Retinal pigment epithelial cell (primary cell): ENCODE results near the gene DRC7.

Experiments
- DNase-seq: peaks from one replicate; pipeline ENCODE4 v3.0.0-alpha.2; 2010; ENCODE audit warnings: low read depth
- H3K4me3 ChIP-seq: 2 replicates; pipeline ENCODE4 v1.5.1; 2011; ENCODE audit warnings: mild to moderate bottlenecking, low read length, control low read depth, moderate library complexity
- TF ChIP-seq, protein P1 (sequence below): conservative IDR thresholded peaks from 2 replicates; pipeline ENCODE4 v1.5.1; 2011; ENCODE audit warnings: low read depth, low read length, control low read depth, inconsistent platforms

DRC7 gene

DNA sequence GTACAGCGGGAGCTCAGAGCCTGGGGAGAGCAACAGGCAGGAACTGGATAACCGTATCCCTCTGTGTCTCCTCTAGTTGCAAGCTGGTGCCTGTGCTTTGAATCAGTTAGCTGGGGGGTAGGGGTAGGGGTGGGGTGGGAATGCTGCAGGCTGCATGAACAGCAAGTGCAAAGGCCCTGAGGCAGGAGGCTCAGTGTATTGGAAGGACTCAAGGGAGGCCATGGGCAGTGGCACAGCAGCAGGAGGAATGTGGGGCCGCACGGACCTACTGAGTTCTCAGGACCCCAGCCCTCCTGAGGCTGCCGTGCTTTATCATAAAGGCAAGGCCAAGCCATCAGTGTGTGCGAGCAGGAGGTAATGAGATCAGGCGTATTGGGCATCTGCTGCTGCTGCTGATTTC, 44.2 kb downstream of the DRC7 start:
- TF ChIP-seq, protein P1, sequence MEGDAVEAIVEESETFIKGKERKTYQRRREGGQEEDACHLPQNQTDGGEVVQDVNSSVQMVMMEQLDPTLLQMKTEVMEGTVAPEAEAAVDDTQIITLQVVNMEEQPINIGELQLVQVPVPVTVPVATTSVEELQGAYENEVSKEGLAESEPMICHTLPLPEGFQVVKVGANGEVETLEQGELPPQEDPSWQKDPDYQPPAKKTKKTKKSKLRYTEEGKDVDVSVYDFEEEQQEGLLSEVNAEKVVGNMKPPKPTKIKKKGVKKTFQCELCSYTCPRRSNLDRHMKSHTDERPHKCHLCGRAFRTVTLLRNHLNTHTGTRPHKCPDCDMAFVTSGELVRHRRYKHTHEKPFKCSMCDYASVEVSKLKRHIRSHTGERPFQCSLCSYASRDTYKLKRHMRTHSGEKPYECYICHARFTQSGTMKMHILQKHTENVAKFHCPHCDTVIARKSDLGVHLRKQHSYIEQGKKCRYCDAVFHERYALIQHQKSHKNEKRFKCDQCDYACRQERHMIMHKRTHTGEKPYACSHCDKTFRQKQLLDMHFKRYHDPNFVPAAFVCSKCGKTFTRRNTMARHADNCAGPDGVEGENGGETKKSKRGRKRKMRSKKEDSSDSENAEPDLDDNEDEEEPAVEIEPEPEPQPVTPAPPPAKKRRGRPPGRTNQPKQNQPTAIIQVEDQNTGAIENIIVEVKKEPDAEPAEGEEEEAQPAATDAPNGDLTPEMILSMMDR = no peak
- H3K4me3 ChIP-seq = no peak overlapping the region
- DNase-seq = no peak

DNA sequence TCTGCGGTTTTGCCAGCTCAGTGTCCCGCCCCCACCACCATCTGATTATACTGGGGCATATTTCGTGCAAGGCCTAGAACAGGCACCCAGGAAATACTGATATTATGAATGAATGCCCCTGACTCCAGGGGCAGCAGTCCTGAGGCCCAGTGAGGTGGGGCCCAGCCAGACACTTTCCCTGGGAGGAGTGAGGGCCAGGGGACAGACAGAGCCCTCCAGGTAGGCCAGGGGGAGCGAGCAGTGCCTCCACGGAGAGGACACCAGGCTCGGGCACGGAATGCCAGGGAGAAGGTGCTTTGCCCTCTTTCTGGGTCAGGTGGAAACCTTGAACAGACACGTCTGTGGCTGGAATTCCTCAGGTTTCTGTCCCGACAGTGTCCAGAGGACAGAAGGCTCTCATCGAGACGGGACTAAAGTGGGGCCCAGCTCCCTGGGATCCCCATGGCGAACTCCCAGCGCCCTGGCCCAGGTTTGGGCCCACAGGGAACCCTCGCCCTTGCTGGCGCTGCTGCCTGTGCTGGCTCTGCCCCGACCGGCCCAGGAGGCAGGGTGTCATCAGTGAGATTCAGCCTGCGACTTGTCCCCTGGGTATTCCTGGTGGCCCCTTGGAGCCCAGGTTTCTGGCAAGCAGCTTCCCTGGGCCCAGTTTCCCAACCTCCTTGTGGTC, 45.3 kb downstream of the DRC7 start:
- no peak for DNase-seq
- TF ChIP-seq, protein P1 = no peak
- no peak overlapping the region for H3K4me3 ChIP-seq

DNA sequence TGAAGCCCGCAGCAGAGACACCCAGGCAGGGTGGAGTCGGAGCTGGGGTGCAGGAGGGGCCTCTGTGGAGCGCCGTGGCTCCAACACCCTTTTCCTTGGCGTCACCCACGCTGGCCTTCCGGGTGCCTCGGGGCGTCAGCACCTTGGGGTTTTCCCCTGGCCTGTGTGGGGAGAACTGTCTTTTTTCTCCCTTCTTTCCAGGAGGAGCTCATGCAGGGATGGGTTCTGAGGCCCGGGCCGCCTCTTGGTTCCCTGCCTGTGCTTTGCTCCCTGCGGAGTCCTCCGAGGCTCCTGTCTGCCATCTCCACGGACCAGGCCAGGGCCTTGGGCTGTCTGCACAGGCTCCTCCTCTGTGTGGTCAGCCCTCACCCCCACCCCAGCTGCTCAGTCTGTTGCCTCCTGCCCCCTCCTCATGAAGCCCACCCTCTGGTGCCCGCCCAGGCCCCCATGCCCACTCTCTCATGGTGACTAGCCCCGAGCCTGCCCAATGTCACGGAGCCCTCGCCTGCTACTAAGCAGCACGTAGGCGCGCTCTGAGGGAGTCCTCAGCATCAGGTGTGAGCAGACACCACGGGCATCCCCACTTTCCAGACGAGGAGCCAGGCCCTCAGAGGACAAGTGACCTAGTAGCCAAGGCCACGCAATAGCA, 45.9 kb downstream of the DRC7 start:
- H3K4me3 ChIP-seq = no peak overlapping the region
- DNase-seq = no peak
- TF ChIP-seq, protein P1 = no peak

DNA sequence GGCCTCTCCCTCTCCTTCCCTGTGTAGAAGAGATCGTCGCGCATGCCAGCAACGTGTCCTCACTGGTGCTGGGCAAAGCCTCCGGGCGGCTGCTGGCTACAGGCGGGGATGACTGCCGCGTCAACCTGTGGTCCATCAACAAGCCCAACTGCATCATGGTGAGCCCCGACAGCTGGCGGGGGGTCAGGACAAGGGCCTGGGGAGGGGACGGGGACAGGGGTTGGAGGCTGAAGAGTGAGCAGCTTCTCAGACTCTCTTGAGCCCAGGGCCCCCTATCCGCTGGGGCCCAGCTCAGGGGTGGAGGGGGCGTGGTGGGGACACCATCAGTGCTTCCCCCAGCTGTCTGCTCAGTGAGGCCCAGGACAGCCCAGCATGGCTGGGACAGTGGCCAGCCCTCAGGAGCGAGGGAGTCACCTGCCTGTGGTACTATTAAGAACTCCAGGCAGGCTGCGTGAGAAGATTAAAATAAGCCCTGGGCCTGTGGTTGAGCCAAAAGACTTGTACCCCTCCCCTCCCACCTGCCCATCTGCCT, 47.1 kb downstream of the DRC7 start:
- TF ChIP-seq, protein P1 = no peak

DNA sequence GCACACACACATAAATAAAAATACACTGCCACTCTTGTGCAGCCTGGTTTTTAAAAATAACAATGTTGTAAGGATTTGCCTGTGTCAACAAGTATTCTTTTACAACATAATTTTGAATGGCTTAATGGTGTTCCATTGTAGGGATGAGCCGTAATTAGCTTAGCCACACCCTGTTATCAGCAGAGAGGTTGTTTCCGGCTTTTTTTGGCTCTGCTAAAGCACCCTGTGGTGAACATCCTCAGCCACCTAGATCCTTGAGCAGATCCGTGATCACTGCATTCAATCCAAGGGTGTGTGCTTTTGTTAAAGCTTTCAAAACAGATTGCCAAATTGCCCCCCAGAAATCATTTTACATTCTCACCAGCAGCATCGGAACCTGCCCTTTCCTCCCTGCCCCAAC, 47.9 kb downstream of the DRC7 start:
- DNase-seq = no peak
- TF ChIP-seq, protein P1 = no peak
- H3K4me3 ChIP-seq = no peak overlapping the region

More for the DNA sequence above, 47.1 kb downstream of the DRC7 start:
- DNase-seq = no peak
- H3K4me3 ChIP-seq = no peak overlapping the region

DNA sequence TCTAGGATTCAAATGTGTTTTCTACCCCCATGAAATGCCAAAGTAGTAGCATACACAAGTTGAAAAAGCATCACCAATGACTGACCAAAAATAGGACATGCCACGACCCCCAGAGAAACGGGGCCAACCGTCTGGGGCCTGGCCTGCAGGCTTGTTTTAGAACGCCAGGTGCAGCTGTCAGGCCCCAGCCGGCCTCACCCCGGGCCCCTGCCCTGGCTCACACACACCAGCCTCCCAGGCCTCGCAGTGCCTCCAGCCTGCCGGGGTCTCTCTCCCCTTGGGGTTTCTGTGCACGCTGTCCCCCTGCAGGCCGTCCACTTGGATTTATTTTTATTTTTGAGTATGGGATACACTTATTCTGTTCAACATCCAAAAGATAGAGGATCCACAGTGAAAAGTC, 48.9 kb downstream of the DRC7 start:
- no peak overlapping the region for H3K4me3 ChIP-seq
- DNase-seq = no peak
- TF ChIP-seq, protein P1 = no peak
